NOMO-1 treated with dmso at 0.1 percent for 144 hours (cell line): Measurements from ENCODE around the gene XPR1.
"Not testable (repeated sequence)": the region's sequence is repeated elsewhere in the genome, so short reads cannot be mapped to it uniquely, and the experiment has no call there.

ENCODE experiments used
- DNase-seq: peaks from one replicate; lab custom pipeline; 2025; ENCODE audit not compliant: unreplicated experiment; lab: John Stamatoyannopoulos, UW

XPR1 gene

DNA sequence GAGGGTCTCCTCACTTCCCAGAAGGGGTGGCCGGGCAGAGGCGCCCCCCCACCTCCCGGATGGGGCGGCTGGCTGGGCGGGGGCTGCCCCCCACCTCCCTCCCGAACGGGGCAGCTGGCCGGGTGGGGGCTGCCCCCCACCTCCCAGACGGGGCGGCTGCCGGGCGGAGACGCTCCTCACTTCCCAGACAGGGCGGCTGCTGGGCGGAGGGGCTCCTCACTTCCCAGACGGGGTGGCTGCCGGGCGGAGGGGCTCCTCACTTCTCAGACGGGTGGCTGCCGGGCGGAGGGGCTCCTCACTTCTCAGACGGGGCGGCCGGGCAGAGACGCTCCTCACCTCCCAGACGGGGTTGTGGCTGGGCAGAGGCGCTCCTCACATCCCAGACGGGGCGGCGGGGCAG, 78.9 kb downstream of the XPR1 start:
- not testable (repeated sequence) for DNase-seq

DNA sequence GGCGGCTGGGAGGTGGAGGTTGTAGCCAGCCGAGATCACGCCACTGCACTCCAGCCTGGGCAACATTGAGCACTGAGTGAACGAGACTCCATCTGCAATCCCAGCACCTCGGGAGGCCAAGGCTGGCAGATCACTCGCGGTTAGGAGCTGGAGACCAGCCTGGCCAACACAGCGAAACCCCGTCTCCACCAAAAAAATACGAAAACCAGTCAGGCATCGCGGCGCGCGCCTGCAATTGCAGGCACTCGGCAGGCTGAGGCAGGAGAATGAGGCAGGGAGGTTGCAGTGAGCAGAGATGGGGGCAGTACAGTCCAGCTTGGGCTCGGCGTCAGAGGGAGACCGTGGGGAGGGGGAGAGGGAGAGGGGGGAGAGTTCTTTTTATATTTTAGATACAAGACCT, 79.4 kb downstream of the XPR1 start:
- not testable (repeated sequence) for DNase-seq

DNA sequence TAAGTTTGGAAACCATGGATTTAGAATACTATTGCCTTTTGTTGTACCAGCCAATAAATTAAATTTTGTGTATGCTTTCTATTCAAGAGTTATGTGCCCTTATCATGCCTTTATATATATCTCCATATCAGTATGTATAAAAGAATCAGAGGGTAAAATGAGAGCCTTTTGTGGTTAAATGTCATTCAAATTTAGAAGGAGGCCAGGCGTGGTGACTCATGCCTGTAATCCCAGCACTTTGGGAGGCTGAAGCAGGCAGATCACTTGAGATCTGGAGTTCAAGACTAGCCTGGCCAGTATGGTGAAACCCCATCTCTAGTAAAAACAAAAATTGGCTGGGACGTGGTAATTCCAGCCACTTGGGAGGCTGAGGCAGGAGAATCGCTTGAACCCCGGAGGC, 88.9 kb downstream of the XPR1 start:
- DNase-seq = no peak

DNA sequence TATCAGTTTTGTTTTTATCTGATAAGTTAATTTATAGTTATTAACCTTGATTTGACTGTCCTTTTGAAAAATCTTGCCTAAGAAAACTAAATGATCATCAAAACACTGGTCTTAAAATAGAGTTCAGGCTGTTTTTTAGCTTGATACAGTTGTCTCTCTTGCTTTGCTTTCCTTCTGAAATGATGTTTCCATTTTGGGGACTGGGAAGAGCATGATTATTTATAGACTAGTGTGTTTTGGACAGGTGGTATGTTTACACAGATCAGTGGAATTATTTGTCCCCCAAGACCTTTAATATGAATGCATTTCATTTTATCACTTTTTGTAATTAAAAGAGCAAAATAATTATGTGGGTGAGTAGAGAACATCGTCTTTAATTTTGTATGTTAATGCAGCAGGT, 90.8 kb downstream of the XPR1 start:
- DNase-seq = no peak

DNA sequence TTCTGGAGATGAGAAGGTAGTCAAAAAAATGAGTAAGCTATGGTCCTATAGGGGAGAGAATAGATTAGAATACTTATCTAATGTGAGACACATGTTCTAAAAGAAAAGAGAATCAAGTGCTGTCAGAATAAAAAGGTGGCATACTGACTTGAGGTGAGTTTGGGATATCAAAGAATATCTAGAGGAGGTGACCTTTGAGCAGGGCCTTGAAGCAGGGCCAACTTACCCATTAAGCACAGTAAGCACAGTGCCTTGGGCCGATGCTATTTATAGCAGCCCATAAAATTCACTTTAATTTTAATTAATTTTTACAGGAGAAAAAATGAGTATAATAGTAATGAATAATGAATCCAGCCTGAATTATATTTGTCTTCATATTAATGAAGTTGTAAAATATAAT, 92.2 kb downstream of the XPR1 start:
- no peak for DNase-seq

DNA sequence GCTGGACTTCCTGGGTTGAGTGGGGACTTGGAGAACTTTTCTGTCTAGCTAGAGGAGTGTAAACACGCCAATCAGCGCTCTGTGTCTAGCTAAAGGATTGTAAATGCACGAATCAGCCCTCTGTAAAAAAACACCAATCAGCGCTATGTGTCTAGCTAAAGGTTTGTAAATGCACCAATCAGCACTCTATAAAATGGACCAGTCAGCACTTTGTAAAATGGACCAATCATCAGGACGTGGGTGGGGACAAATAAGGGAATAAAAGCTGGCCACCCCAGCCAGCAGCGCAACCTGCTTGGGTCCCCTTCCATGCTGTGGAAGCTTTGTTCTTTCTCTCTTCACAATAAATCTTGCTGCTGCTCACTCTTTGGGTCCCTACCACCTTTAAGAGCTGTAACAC, 94.2 kb downstream of the XPR1 start:
- DNase-seq = not testable (repeated sequence)

DNA sequence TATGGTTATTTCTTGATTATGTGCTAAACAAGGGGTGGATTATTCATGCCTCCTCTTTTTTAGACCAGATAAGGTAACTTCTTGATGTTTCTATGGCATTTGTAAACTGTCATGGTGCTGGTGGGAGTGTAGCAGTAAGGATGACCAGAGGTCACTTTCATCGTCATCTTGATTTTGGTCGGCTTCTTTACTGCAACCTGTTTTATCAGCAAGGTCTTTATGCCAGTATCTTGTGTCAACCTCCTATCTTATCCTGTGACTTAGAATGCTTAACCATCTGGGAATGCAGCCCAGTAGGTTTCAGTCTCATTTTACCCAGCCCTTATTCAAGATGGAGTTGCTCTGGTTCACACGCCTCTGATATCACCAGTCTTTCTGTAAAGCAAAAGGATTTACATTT, 95.9 kb downstream of the XPR1 start:
- DNase-seq = not testable (repeated sequence)

DNA sequence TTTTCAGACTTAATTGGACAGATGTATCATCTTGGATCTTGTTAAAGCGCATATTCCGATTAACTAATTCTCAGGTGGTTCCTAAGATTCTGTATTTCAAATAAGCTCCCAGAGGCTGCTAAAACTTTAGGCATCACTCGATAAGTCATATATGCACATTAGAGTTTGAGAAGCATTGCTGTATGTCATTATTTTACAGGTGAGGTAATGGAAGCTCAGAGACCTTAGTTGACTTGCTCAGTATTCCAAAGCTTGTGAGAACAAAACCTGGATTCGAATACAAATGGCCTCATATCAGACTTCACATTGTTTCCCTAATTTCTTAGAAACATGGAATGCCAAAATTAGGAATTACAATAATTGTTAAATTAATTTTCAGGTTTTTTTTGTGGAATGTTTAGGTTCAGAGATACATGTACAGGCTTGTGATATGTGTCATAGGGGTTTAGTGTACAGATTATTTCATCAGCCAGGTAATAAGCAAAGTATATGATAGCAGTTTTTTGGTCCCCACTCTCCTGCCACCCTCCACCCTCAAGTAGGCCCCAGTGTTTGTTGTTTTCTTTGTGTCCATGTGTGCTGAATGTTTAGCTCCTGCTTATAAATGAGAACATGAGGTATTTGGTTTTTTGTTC, 96.8 kb downstream of the XPR1 start:
- DNase-seq = no peak

DNA sequence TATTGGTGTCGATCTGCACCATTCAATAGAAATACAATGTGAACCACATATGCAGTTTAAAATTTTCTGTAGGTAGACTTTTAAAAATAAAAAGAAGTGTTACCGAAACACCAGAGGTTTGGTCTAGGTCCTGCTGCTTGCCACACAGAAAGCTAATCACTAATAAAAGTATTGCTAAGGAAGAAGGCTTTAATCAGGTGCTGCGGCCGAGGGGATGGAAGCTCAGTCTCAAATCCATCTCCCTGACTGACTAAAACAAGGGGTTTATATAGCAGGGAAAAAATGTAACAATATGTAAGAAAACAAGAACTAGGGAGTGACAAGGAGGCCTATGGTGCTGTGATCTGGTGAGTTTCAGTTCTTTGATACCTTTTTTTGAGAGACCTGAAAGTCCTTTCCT, 99.3 kb downstream of the XPR1 start:
- no peak for DNase-seq

DNA sequence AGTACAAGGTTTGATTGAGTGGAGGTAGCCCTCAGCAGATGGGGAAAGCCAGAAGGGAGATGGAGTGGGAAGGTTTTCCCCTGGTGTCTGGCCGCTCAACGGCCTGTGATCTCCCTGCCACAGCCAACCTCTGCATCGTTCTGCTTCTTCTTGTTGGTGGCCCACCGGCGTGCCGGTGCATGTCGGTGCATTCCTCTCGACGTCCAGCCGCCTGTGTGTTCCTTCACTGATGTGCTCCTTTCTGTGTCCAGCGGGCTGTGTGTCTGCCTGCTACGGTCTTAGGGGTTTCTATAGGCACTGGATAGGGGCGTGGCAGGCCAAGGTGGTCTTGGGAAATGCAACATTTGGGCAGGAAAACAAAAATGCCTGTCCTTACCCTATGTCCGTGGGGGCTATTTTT, 101.0 kb downstream of the XPR1 start:
- DNase-seq = no peak

DNA sequence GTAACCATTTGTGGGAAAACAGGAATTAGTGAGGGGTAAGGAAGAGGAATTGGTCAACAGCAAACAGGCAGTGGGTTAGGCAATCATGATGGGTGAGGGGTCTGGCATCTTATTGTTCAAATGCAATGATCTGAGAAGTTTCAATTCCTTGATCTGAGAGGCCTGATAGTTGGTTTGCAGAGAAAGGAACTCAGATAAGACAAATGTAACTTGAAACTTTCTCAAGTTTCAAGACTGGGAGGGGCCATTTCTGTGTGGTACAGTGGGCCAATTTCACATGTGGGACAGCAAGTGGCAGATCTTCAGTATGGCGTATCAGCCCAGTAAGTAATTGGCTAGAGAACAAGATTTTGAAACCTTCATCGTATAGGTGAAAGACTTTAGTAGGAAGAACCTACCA, 102.5 kb downstream of the XPR1 start:
- DNase-seq = no peak

DNA sequence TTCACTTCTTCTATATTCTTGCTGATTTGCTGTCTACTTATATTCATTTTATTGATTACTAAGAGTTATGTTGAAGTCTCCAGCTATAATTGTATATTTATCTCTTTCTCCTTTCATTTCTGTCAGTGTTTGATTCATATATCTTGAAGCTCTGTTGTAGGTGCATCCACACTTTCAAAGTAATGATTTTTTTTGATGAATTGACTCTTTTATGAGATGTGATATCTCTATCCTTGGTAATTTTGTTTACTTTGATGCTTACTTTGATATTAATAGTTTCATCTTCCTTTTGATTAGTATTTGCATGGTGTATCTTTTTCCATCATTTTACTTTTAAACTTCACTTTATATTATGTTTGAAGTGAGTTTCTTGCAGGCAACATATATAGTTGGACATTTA, 110.8 kb downstream of the XPR1 start:
- DNase-seq = no peak

DNA sequence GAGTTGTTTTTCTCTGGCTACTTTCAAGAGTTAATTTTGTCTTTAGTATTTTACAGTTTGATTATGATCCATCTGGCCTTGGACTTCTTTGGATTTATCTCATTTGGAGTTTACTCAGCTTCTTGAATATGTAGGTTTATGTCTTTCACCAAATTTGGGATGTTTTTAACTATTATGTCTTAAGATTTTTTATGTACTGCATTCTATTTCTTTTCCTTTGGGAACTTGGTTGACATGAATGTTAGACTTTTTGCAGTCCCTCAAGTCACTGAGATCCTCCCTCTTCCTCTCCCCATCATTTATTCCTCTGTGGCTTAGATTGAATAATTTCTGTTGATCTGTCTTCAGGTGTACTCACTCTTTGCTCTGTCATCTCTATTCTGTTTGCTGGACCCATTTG, 112.0 kb downstream of the XPR1 start:
- DNase-seq = no peak

DNA sequence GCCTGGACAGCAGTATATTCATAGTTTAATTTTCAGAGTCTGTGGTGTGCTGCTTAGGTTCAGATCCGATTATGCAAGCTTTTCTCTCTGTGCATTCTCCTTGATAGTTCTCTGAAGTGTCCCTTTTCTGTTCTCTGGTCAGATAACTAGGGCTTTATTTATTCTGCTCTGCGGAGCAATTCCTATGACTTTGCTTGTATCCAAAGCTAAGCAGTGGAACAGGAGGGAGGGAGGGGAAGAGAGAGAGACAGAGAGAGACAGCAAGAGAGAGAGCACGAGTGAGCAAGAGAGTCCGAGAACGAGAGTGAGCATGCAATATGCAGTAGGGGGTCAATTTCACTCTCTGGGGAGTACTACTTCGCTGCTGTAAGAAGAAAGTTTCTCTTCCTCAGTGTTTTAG, 113.3 kb downstream of the XPR1 start:
- DNase-seq = no peak

DNA sequence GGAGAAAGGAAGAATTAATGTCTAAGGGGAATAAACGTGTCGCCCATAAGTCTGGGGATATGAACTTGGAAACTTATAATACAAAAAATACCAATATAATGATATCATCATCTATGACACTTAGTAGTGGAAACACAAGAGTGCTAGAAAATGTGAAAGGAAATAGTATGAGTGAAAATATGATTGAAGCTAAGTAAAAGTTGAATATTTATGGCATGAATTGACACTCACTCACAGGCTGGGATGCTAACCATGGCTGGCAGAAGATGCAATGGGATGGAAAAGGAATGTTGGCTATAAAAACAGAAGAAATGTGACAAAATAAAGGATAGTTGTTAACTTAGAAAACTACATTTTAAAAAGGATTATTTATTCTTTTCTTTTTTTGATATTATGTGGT, 120.1 kb downstream of the XPR1 start:
- DNase-seq = no peak

DNA sequence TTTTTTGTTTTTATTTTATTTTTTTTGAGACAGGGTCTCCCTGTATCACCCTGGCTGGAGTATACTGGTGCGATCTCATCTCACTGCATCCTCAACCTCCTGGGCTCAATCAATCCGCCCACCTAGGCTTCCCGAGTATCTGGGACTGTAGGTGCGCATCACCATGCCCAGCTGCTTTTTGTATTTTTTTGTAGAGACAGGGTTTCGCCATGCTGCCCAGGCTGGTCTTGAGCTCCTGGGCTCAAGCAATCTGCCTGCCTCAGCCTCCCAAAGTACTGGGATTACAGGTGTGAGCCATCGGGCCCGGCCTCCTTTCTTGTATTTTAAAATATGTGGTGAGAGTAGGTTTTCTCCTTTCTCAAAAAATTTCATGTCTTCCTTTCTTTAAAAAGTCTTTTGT, 122.6 kb downstream of the XPR1 start:
- DNase-seq = no peak

DNA sequence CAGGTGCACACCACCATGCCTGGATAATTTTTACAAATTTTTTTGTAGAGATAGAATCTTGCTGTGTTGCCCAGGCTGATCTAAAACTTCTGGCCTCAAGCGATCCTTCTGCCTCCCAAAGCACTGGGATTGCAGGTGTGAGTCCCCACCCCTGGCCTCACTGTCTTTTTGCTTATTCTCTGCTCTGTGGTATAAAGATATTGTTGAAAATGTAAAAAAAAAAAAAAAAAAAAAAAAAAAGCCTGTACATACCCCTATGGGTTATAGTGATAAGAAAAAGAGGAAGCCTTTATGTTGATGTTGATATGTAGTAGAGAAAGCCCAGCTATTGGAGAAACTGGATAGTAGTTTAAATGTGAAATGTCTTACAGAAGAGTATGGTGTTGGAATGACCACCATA, 125.8 kb downstream of the XPR1 start:
- DNase-seq = no peak

DNA sequence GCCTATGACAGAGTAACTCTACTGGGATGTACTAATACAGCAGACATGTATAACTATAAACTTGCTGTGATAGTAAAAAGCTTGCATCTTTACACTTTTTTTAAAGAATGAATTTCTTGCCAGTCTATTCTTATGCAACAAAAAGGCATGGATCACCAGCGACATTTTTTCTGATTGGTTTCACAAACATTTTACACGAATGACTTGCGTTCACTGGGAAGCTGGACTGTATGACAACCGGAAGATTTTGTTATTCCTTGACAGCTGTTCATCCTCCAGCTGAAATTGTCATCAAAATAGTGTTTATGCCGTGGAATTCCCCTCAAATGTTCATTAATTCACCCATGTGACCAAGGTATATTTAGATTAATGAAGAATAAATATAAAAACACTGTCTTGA, 131.0 kb downstream of the XPR1 start:
- DNase-seq = no peak

DNA sequence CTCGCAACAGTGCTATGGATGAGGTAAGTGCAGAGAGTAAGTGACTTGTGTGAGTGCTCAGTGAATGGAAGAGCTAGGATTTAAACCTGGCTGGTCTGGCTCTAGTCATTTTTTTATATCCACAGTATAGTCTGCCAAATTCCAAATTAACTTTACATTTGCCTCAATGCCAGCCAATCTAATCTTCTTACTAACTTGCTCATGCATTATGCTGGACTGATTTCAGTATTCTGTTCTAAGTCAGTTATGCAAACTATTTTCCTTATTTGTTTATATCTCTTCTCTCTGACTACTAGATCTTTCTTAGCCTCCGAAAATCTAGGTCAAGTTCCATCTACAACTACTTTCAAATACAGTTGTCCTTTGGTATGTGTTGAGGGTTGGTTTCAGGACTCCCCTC, 133.3 kb downstream of the XPR1 start:
- DNase-seq = no peak

DNA sequence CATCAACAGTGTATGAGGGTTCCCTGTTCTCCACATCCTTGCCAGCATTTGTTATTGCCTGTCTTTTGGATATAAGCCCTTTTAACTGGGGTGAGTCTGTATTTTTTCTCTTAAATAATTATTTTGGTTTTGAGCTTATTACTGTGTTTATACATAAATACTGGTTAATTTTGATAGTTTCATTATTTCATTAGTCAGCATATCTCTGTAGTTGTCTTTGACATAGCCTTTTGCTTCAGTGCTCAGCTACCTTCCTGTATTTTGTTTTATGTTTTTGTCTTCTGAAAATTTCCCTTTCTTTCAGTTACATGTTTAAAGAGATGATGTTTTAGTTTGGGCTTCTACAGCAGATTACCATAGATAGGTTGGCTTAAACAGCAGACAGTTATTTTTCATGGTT, 138.1 kb downstream of the XPR1 start:
- no peak for DNase-seq

DNA sequence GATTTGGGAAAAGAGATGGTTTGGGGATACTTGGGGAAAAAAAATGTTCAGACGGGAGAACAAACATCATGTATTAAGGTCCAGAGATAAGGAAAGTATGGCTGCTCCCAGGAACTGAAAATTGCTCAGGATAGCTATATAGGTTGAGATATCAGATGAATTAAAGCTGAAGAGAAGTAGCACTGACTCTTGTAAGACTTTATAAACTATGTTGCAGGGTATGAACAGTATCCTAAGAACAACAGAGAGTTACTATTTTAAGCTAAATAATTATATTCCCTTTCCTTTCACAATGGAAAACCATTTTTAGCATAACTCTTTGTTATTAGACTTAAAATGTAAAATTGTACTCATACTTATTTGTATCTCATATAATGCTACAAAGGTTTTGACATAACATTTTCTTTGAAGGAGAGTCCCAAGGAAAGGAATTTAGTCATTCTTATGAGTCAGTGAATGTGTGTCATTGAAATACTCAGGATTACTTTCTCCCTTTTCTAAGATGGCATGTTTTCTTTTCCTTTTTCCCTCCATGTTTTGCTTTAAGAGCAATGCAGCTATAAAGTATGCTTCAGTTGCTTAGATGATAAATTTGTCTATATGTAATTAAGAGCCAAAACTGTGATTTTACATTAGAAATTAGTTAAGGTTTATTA, 141.5 kb downstream of the XPR1 start:
- DNase-seq = no peak

DNA sequence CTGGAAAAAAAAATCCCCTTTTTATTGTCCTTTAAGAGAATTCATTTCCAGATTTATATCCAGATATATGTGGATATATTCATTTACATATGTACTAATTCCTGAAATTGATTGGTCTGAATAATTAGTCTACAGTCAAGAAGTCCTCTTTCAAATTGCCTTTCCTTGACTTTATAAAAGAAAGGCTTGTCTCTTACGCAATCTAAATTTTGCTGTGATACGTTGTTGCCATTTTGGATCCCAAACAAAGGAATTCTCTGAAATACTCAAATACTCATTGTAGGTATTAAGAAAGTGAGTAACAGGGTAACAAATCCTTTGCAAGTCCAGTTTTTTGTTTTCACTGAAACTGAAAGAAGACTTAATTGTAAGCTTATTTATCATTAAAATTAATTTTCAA, 144.0 kb downstream of the XPR1 start:
- DNase-seq = no peak

DNA sequence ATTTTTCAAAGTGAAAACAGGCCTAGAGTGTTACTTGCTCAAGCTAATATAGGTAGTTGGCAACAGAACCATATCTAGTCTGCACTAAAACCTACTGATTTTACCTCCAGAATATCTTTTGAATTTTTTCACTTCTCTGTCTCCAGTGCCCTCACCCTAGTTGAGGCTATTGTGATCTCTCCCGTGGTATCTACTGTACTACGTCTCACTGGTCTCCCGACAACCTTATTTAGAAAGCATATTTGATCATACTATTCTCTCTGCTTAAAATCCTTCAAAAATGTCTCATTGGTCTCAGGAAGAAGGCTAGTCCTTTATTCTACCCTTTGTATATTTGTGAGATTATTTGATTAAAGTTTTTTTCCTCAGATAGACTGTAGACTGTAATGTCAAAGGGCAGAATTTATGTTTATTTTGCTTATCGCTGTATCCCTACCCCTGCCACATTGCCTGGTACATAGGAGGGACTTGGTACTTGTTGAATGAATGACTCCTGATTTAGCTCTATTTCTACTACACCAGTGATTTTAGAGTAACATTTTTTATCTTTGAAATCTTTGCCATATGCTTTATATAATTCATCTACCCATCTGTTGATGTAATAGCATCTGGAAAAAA, 145.4 kb downstream of the XPR1 start:
- no peak for DNase-seq
